ENCODE results near the gene TTC33. TPM values are rescaled to one million over a fixed set of nuclear protein-coding genes. Genes with fewer than 3 reads are reported as not detected.
"Not testable (repeated sequence)": the region's sequence is repeated elsewhere in the genome, so short reads cannot be mapped to it uniquely, and the experiment has no call there.

TTC33 gene
- total RNA-seq, 1 donor from 2014 or later, result 18.5 TPM

GRCh38 chr5:40790947-40791593 is 35.3 kb upstream of the TTC33 start:
- Mint-ChIP-seq H3K27ac (ENCODE audit: unreplicated experiment) (no peak overlapping the region), H3K9me3 (peaks cover 6% of the 10 kb centered on the region), H3K36me3 (ENCODE audit: low read depth) (peaks cover 23% of the 10 kb centered on the region), H3K4me1 (peaks cover 18% of the 10 kb centered on the region), H3K27me3 (ENCODE audit: low read depth) (no peaks in the 10 kb centered on the region), H3K4me3 (no peak overlapping the region)
- TF ChIP-seq CTCF (conservative IDR thresholded peaks at IDR 0.05), result no peak
- DNase-seq (ENCODE audit: low read depth, low spot score), result no peak

DNA sequence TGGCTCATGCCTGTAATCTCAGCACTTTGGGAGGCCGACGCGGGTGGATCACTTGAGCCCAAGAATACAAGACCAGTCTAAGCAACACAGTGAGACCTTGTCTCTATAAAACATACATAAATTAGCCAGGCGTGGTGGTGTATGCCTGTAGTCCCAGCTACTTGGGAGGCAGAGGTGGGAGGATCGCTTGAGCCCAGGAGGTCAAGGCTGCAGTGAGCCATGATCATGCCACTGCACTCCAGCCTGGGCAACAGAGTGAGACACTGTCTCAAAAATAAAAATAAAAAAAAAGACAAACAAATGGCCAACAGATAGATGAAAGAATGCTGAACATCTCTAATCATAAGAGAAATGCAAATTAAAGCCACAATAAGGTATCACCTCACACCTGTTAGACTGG is 33.2 kb upstream of the TTC33 start:
- peaks cover 13% of the 10 kb centered on the region for H3K4me1 Mint-ChIP-seq
- not testable (repeated sequence) for DNase-seq (ENCODE audit: low read depth, low spot score); H3K4me3 Mint-ChIP-seq; H3K27ac Mint-ChIP-seq (ENCODE audit: unreplicated experiment); H3K9me3 Mint-ChIP-seq; H3K27me3 Mint-ChIP-seq (ENCODE audit: low read depth)
- H3K36me3 Mint-ChIP-seq (ENCODE audit: low read depth), result peaks cover 17% of the 10 kb centered on the region

DNA sequence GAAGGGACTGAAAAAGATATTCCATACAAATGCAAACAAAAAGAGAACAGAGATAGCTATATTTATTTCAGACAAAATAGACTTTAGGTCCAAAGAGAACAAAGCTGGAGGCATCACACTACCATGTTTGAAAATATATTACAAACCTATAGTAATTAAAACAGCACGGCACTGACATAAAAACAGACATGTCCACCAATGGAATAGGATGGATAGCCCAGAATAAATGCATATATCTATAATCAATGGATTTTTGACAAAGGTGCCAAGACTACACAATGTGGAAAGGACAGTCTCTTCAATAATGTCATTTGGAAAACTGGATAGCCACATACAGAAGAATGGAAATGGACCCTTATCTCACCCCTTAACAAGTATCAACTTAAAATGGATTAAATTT is 32.2 kb upstream of the TTC33 start:
- peaks cover 6% of the 10 kb centered on the region for H3K9me3 Mint-ChIP-seq
- no peaks in the 10 kb centered on the region for H3K27me3 Mint-ChIP-seq (ENCODE audit: low read depth)
- H3K4me3 Mint-ChIP-seq, result no peak overlapping the region
- H3K36me3 Mint-ChIP-seq (ENCODE audit: low read depth), result peaks cover 17% of the 10 kb centered on the region
- no peak for DNase-seq (ENCODE audit: low read depth, low spot score)
- TF ChIP-seq CTCF (conservative IDR thresholded peaks at IDR 0.05), result no peak
- H3K27ac Mint-ChIP-seq (ENCODE audit: unreplicated experiment), result no peak overlapping the region
- peaks cover 5% of the 10 kb centered on the region for H3K4me1 Mint-ChIP-seq

DNA sequence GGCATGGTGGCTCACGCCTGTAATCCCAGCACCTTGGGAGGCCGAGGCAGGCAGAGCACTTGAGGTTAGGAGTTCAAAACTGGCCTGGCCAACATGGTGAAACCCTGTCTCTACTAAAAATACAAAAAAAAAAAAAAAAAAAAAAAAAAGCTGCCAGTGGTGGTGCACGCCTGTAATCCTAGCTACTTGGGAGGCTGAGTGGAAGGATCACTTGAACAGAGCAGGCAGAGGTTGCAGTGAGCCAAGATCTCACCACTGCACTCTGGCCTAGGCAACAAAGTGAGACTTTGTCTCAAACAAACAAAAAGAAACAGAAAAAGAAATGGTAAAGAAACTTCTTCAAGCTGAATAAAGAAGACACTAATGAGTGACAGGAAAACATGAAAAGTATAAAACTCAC is 30.9 kb upstream of the TTC33 start:
- H3K4me3 Mint-ChIP-seq; H3K4me1 Mint-ChIP-seq; DNase-seq (ENCODE audit: low read depth, low spot score); H3K27me3 Mint-ChIP-seq (ENCODE audit: low read depth); H3K27ac Mint-ChIP-seq (ENCODE audit: unreplicated experiment); H3K9me3 Mint-ChIP-seq: not testable (repeated sequence)
- H3K36me3 Mint-ChIP-seq (ENCODE audit: low read depth), result peaks cover 17% of the 10 kb centered on the region

DNA sequence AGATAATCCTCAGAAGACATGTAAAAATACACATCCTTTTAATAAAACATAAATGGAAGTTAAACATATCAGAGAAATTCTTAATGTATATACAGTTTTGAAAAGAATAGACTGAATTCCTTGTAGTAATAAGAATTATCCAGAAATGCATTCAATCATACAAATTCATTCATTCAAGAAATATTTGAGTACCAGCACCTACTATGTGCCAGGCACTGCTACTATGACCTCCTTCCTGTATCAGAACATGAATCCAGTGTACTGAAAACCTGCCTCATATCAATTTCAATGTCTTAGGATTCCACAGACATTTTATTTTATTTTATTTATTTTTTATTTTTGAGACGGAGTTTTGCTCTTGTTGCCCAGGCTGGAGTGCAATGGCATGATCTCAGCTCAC is 29.2 kb upstream of the TTC33 start:
- no peak overlapping the region for H3K4me3 Mint-ChIP-seq
- no peak overlapping the region for H3K27ac Mint-ChIP-seq (ENCODE audit: unreplicated experiment)
- no peak for DNase-seq (ENCODE audit: low read depth, low spot score)
- H3K4me1 Mint-ChIP-seq, result peaks cover 5% of the 10 kb centered on the region
- no peak for TF ChIP-seq CTCF (conservative IDR thresholded peaks at IDR 0.05)
- no peaks in the 10 kb centered on the region for H3K27me3 Mint-ChIP-seq (ENCODE audit: low read depth)
- H3K36me3 Mint-ChIP-seq (ENCODE audit: low read depth), result peaks cover 17% of the 10 kb centered on the region
- H3K9me3 Mint-ChIP-seq, result peaks cover 6% of the 10 kb centered on the region

DNA sequence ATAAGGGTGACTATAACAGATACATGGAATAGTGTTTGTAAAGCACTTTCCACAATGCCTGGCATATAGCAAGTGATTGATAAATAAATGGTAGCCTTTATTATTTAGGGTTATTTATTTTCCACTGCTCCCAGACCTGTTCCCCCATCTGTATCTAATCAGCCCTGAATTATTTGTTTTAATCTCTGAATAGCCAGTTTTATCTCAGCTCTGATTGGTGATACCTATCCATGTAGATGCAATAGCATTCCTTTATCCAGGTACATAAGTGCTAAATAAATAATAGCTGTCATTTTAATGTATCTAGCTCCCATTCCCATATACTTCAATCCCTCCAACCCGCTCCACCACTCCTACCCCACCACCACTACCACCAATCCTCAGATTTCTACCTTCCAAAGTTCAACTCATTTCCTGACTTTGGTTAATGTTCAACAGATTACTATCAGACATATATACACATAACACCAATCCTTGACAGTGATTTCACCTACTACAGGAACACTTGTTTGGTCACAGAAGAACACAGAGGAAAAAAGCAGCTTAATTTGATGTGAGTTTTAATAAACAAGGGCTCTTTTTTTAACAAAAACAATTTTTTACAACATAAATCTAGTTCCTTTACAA is 28.4 kb upstream of the TTC33 start:
- Mint-ChIP-seq H3K4me1 (peaks cover 5% of the 10 kb centered on the region), H3K27me3 (ENCODE audit: low read depth) (no peaks in the 10 kb centered on the region), H3K36me3 (ENCODE audit: low read depth) (peaks cover 17% of the 10 kb centered on the region), H3K9me3 (peaks cover 6% of the 10 kb centered on the region), H3K27ac (ENCODE audit: unreplicated experiment) (no peak overlapping the region), H3K4me3 (no peak overlapping the region)
- DNase-seq (ENCODE audit: low read depth, low spot score), result no peak
- no peak for TF ChIP-seq CTCF (conservative IDR thresholded peaks at IDR 0.05)

Measured in neural crest cell (in vitro differentiated cells).